Gastroesophageal sphincter (tissue), 4 donors: ENCODE results near the gene COL26A1. TPM values are rescaled to one million over a fixed set of nuclear protein-coding genes. Genes with fewer than 3 reads are reported as not detected.

ENCODE experiments used
- ATAC-seq: fragments of 150-250 bp; one replicate; pipeline ENCODE4 v1.9.1; 2016; ENCODE audit warnings: mild to moderate bottlenecking, moderate library complexity
- H3K27ac ChIP-seq, 4 donors: fragments of 200-600 bp; sonication (generic) in 3 of 4; 1 replicate in 3 of 4; 2 replicates in 1 of 4; pipeline ENCODE4 v1.5.1; 2016 to 2019
- H3K27me3 ChIP-seq: fragments of 200-600 bp; sonication (generic); one replicate; pipeline ENCODE4 v1.5.1; 2019
- H3K36me3 ChIP-seq, 2 donors: fragments of 200-600 bp; sonication (generic); one replicate each; pipeline ENCODE4 v1.5.1; 2019; ENCODE audit warnings: control low read depth in 1 of 2
- H3K4me1 ChIP-seq, 3 donors: fragments of 200-600 bp; sonication (generic); 1 replicate in 2 of 3; 2 replicates in 1 of 3; pipeline ENCODE4 v1.5.1; 2016 to 2019; ENCODE audit warnings: control low read depth in 2 of 3
- H3K4me3 ChIP-seq, 2 donors: fragments of 200-600 bp; sonication (generic); one replicate each; pipeline ENCODE4 v1.5.1; 2019; ENCODE audit warnings: mild to moderate bottlenecking in 1 of 2, moderate library complexity in 1 of 2
- H3K9me3 ChIP-seq, 3 donors: fragments of 200-600 bp; sonication (generic); one replicate each; pipeline ENCODE4 v1.5.1; 2017 to 2019; ENCODE audit warnings: control low read depth in 2 of 3
- EP300 ChIP-seq: sonication (generic); formaldehyde crosslinking; IDR thresholded peaks from one replicate; pipeline ENCODE4 v1.6.1; 2017; ENCODE audit warnings: antibody characterized with exemption, mild to moderate bottlenecking
- POLR2A ChIP-seq, 2 donors: fragments of 450-650 bp; IDR thresholded peaks; one replicate each; pipeline ENCODE4 v1.6.1; 2017; ENCODE audit warnings: antibody characterized with exemption in 2 of 2, mild to moderate bottlenecking in 2 of 2, moderate library complexity in 1 of 2
- POLR2AphosphoS5 ChIP-seq: sonication (generic); formaldehyde crosslinking; IDR thresholded peaks from one replicate; pipeline ENCODE4 v1.6.1; 2017; ENCODE audit warnings: antibody characterized with exemption
- WGBS, 2 donors: methylation state at CpG; one replicate each; pipeline ENCODE4 v1.1.5; 2018; ENCODE audit warnings: low coverage in 1 of 2; 5-methylcytosine and 5-hydroxymethylcytosine counted together
- total RNA-seq, 4 donors: library from RNA; depleted of rRNA; stranded (reverse); fragments of >200 nt; gene quantifications; one replicate each; pipeline ENCODE4 v1.1.0, GENCODE V29; 2016
- TF ChIP-seq, protein P1 (sequence below), 4 experiments: fragments of 200-600 bp in 2 of 4; fragments of 450-650 bp in 2 of 4; sonication (generic) in 1 of 4; IDR thresholded peaks; one replicate each; pipeline ENCODE4 v1.5.1; 2017 to 2019; ENCODE audit warnings: antibody characterized with exemption in 4 of 4, mild to moderate bottlenecking in 2 of 4, moderate library complexity in 2 of 4

COL26A1 gene
- total RNA-seq, 4 donors from 2014 or later = not detected

DNA sequence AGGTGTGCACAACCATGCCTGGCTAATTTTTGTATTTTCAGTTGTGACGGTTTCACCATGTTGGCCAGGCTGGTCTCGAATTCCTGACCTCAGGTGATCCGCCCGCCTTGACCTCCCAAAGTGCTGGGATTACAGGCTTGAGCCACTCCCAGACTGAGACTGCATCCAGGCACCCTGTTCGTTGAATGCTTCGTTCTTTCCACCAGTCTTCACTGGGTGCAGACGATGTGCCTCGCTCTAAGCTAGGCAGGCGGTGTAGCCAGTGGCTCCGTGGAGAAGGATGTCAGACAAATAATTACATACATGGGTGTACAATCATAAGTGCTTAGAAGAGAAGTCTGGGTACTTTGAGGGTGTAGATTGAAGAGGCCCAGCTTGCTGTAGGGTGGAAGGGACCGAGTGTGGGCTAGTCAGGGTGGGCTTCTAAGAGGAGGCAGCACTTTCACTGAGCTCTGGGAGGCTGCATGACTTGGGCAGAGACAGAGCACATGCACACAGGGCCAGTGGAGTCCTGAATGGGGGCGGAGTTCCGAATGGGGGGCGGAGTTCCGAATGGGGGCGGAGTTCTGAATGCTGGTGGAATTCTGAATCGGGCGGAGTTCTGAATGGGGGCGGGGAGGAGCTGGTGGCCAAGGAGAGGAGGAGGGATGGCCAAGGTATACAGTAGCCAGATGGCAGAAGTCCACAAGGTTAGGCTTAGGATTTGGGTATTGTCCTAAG is 74.3 kb downstream of the COL26A1 start:
- no peaks in the 10 kb centered on the region for H3K36me3 ChIP-seq
- no peaks in the 10 kb centered on the region for H3K4me1 ChIP-seq
- no peaks in the 10 kb centered on the region for H3K9me3 ChIP-seq
- no peak overlapping the region for H3K27ac ChIP-seq
- H3K27me3 ChIP-seq = peaks cover 71% of the 10 kb centered on the region
- TF ChIP-seq POLR2AphosphoS5 (no peak), POLR2A (IDR thresholded peaks at IDR 0.05) (no peak)
- WGBS, 2 donors = 67 to 73% methylated on average over 7 to 16 of the region's 19 CpGs
- H3K4me3 ChIP-seq = no peak overlapping the region
- ATAC-seq = no peak

GRCh38 chr7:101441890-101442289 is 79.2 kb downstream of the COL26A1 start:
- Histone ChIP-seq H3K27me3 (peaks cover 35% of the 10 kb centered on the region), H3K4me1 (no peaks in the 10 kb centered on the region), H3K27ac (no peak overlapping the region), H3K36me3 (no peaks in the 10 kb centered on the region), H3K9me3 (no peaks in the 10 kb centered on the region), H3K4me3 (no peak overlapping the region)
- 33 to 49% methylated on average over 5 of the region's 7 CpGs for WGBS, 2 donors
- no peak for ATAC-seq
- TF ChIP-seq, protein P1, sequence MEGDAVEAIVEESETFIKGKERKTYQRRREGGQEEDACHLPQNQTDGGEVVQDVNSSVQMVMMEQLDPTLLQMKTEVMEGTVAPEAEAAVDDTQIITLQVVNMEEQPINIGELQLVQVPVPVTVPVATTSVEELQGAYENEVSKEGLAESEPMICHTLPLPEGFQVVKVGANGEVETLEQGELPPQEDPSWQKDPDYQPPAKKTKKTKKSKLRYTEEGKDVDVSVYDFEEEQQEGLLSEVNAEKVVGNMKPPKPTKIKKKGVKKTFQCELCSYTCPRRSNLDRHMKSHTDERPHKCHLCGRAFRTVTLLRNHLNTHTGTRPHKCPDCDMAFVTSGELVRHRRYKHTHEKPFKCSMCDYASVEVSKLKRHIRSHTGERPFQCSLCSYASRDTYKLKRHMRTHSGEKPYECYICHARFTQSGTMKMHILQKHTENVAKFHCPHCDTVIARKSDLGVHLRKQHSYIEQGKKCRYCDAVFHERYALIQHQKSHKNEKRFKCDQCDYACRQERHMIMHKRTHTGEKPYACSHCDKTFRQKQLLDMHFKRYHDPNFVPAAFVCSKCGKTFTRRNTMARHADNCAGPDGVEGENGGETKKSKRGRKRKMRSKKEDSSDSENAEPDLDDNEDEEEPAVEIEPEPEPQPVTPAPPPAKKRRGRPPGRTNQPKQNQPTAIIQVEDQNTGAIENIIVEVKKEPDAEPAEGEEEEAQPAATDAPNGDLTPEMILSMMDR (IDR thresholded peaks at IDR 0.05) = no peak
- TF ChIP-seq EP300 (no peak), POLR2A (IDR thresholded peaks at IDR 0.05) (no peak), POLR2AphosphoS5 (no peak)

DNA sequence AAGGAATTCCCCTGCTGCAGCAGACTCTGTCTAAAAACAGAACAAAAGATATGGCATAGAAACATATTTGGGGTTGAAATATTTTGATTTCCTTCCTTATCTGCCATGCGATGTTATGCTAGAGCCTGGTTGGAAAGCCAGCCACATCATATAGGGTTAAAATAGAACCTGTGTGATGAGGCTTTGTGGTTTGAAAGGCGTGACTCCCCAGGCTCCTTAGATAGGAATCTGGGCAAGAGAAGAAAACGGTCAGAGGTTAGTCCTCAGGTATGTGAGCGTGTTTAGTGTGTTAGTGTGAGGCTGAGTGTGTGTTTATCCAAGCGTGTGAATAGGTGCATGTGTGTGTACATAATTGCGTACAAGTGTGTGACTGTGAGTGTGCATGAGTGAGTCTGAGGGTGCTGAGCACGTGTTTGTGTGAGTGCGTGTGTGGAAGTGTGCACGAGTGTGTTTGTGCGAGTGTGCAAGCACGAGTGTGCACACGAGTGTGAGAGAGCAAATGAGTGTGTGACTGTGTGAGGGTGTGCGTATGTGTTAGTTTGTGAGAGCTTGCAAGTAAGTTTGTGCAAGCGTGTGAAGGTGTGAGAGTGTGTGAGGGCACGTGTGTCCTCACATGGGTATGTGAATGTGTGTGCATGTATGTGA is 79.9 kb downstream of the COL26A1 start:
- no peaks in the 10 kb centered on the region for H3K9me3 ChIP-seq
- 51 to 54% methylated on average over 12 to 15 of the region's 15 CpGs for WGBS, 2 donors
- H3K27me3 ChIP-seq = peaks cover 28% of the 10 kb centered on the region
- no peak overlapping the region for H3K4me3 ChIP-seq
- no peaks in the 10 kb centered on the region for H3K4me1 ChIP-seq
- TF ChIP-seq POLR2AphosphoS5 (no peak), POLR2A (IDR thresholded peaks at IDR 0.05) (no peak), EP300 (no peak)
- TF ChIP-seq, protein P1 (IDR thresholded peaks at IDR 0.05) = no peak
- ATAC-seq = no peak
- H3K27ac ChIP-seq = no peak overlapping the region
- no peaks in the 10 kb centered on the region for H3K36me3 ChIP-seq

DNA sequence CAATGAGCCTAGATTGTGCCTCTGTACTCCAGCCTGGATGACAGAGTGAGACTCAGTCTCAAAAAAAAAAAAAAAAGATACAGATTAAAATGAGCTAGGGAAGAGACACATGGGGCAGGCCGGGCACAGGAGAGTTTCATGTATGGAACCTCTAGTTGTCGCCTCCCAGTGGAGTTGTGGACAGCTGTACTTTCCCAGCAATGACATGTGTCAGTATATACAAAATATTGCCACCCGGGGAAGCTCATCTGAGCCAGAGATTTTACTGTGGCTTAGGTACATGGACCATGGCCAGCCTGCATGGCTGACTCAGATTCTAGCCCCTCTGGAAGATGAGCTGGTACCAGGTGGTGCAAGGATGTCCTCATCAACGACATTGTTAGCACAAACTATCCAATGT is 87.4 kb downstream of the COL26A1 start:
- 80 to 81% methylated on average over 1 to 3 of the region's 4 CpGs for WGBS, 2 donors
- no peaks in the 10 kb centered on the region for H3K9me3 ChIP-seq

GRCh38 chr7:101453617-101454016 is 90.9 kb downstream of the COL26A1 start:
- 71% methylated on average over 5 of the region's 5 CpGs; no CpG with 5 or more reads in 1 of the 2 donors for WGBS, 2 donors
- ATAC-seq = no peak
- no peak overlapping the region for H3K27ac ChIP-seq
- TF ChIP-seq, protein P1 (IDR thresholded peaks at IDR 0.05) = no peak
- TF ChIP-seq POLR2AphosphoS5 (no peak), POLR2A (IDR thresholded peaks at IDR 0.05) (no peak), EP300 (no peak)
- no peaks in the 10 kb centered on the region for H3K36me3 ChIP-seq
- no peaks in the 10 kb centered on the region for H3K4me1 ChIP-seq
- peaks cover 28% of the 10 kb centered on the region for H3K27me3 ChIP-seq
- no peak overlapping the region for H3K4me3 ChIP-seq
- no peaks in the 10 kb centered on the region for H3K9me3 ChIP-seq

More for the DNA sequence above, 87.4 kb downstream of the COL26A1 start:
- TF ChIP-seq, protein P1 (IDR thresholded peaks at IDR 0.05) = no peak
- TF ChIP-seq POLR2A (IDR thresholded peaks at IDR 0.05) (no peak), EP300 (no peak), POLR2AphosphoS5 (no peak)
- no peaks in the 10 kb centered on the region for H3K36me3 ChIP-seq
- H3K27ac ChIP-seq = no peak overlapping the region
- H3K4me1 ChIP-seq = no peaks in the 10 kb centered on the region
- H3K4me3 ChIP-seq = no peak overlapping the region
- H3K27me3 ChIP-seq = peaks cover 19% of the 10 kb centered on the region
- ATAC-seq = no peak
